ENCODE data around the gene CFAP300.

The CFAP300 gene

DNA sequence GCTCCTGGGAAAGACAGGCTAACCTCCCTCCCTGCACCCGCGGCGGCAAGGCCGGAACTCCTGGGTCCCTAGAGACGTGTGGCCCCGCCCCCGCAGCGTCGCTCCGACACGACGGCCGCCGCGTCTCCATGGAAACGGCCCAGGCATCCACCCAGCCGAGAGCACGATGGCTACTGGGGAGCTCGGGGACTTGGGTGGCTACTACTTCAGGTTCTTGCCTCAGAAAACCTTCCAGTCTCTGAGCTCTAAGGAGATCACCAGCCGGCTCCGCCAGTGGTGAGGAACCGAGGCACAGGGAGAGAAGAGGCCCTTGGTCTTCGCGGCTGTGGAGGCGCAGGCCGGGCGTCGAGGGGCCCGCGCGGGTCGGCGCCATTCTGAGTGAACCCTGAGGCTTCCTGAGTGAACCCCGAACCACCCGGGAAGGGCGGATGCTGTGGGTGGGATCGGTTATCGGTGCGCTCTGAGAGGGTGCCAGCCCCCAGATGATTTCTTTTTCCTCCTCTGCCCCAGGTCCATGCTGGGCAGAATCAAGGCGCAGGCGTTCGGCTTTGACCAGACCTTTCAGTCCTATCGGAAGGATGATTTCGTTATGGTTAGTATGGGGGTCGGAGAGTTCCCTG is at the start of gene CFAP300:
TSS of gene CFAP300 (plus strand) at position 133 of the 620 bp plus-strand sequence. CDS start at position 167, 34 bp downstream.
- peak within 1 kb of the TSS; percentile 79 for H3K4me3 ChIP-seq
- no peaks in the 10 kb centered on the region for H3K36me3 ChIP-seq (ENCODE audit: insufficient read depth, low read length)
- no peaks in the 10 kb centered on the region for H3K9me3 ChIP-seq (ENCODE audit: low read depth, low read length)
- no peak for TF ChIP-seq FOXP2 (optimal IDR thresholded peaks at IDR 0.05; ENCODE audit: control extremely low read depth, extremely low read length, insufficient read depth)
- no peak for TF ChIP-seq EZH2 (IDR thresholded peaks at IDR 0.05)
- TF ChIP-seq POLR2AphosphoS5 (IDR thresholded peaks at IDR 0.05; ENCODE audit: borderline replicate concordance, low read depth, low read length): 0 out of 2 replicates have a peak, but pooled peaks have one; percentile 17
- peak within 1 kb of the TSS; percentile 65 for H3K9ac ChIP-seq (ENCODE audit: insufficient read length)
- peak within 1 kb of the TSS; percentile 53; the same call in 1 of the 2 replicates for H3K27ac ChIP-seq
- DNase-seq (ENCODE audit: low read depth, low spot score): no peak

DNA sequence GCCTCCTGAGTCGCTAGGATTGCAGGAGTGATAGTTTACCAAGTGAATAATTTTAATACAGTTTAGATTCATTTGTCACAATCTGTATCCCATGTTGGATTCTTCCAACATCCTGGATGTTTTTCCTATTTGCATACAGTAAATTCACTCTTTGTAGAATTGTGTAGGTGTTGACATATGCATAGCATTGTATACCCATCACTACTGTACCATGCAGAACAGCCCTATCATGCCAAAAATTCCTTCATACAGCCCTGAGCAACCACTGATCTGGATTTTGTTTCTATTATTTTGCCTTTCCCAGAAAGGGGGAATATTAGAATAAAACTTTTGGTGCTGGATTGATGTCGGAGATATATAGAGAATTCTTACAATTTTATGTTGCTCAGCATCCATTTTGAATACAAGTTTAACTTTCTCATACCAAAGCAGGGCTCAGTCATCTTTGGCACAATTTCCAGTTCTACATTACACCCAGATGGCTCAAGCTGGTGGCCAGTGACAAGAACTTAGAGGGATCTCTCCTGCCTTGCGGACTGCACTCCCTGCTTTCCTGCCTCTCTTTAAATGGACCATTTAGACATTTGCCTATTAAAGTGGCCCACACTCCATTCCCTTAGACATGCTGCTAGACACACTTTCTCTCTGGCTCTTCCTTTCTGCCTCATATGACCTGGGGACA is 45.4 kb upstream of the CFAP300 start:
- H3K9me3 ChIP-seq (ENCODE audit: low read depth, low read length): no peaks in the 10 kb centered on the region
- no peak overlapping the region for H3K4me3 ChIP-seq
- no peaks in the 10 kb centered on the region for H3K36me3 ChIP-seq (ENCODE audit: insufficient read depth, low read length)
- no peak for DNase-seq (ENCODE audit: low read depth, low spot score)
- TF ChIP-seq POLR2AphosphoS5 (IDR thresholded peaks at IDR 0.05; ENCODE audit: borderline replicate concordance, low read depth, low read length) (no peak), FOXP2 (optimal IDR thresholded peaks at IDR 0.05; ENCODE audit: control extremely low read depth, extremely low read length, insufficient read depth) (no peak), EZH2 (IDR thresholded peaks at IDR 0.05) (no peak)
- no peak overlapping the region for H3K9ac ChIP-seq (ENCODE audit: insufficient read length)
- no peak overlapping the region for H3K27ac ChIP-seq

DNA sequence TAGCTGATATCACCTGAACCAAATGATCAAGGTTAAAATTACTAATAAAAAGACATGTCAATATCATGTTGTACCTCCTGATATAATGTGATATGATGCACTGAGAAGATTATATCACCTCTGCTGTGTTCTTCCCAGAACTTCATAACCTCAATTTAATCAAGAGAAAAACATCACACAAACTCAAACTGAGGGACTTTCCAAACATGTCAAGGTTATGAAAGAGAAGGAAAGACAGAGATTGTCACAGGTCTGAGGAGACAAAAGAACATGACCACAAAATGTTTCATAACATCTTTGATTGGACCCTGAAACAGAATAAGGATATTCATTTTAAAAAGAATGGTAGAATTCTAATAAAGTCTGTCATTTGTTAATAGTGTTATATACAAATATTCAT is 43.0 kb upstream of the CFAP300 start:
- Histone ChIP-seq H3K4me3 (no peak overlapping the region), H3K9ac (ENCODE audit: insufficient read length) (no peak overlapping the region), H3K9me3 (ENCODE audit: low read depth, low read length) (no peaks in the 10 kb centered on the region), H3K36me3 (ENCODE audit: insufficient read depth, low read length) (no peaks in the 10 kb centered on the region), H3K27ac (no peak overlapping the region)
- TF ChIP-seq FOXP2 (optimal IDR thresholded peaks at IDR 0.05; ENCODE audit: control extremely low read depth, extremely low read length, insufficient read depth) (no peak), EZH2 (IDR thresholded peaks at IDR 0.05) (no peak), POLR2AphosphoS5 (IDR thresholded peaks at IDR 0.05; ENCODE audit: borderline replicate concordance, low read depth, low read length) (no peak)
- no peak for DNase-seq (ENCODE audit: low read depth, low spot score)

DNA sequence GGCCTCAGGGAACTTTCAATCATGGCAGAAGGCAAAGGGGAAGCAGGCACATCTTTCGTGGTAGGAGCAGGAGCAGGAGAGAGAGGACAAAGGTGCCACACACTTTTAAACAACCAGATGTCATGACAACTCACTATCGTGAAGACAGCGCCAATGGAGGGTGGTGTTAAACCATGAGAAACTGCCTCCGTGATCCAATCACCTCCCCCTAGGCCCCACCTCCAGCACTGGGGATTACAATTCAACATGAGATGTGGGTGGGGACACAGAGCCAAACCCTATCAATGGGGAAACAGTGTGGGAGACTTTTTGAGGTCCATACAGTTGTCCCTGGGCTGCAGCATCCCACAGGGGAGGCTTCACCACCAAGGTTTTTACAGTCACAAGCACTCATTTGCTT is 41.9 kb upstream of the CFAP300 start:
- TF ChIP-seq FOXP2 (optimal IDR thresholded peaks at IDR 0.05; ENCODE audit: control extremely low read depth, extremely low read length, insufficient read depth) (no peak), POLR2AphosphoS5 (IDR thresholded peaks at IDR 0.05; ENCODE audit: borderline replicate concordance, low read depth, low read length) (no peak), EZH2 (IDR thresholded peaks at IDR 0.05) (no peak)
- Histone ChIP-seq H3K9ac (ENCODE audit: insufficient read length) (no peak overlapping the region), H3K27ac (no peak overlapping the region), H3K9me3 (ENCODE audit: low read depth, low read length) (no peaks in the 10 kb centered on the region), H3K4me3 (no peak overlapping the region), H3K36me3 (ENCODE audit: insufficient read depth, low read length) (no peaks in the 10 kb centered on the region)
- no peak for DNase-seq (ENCODE audit: low read depth, low spot score)

DNA sequence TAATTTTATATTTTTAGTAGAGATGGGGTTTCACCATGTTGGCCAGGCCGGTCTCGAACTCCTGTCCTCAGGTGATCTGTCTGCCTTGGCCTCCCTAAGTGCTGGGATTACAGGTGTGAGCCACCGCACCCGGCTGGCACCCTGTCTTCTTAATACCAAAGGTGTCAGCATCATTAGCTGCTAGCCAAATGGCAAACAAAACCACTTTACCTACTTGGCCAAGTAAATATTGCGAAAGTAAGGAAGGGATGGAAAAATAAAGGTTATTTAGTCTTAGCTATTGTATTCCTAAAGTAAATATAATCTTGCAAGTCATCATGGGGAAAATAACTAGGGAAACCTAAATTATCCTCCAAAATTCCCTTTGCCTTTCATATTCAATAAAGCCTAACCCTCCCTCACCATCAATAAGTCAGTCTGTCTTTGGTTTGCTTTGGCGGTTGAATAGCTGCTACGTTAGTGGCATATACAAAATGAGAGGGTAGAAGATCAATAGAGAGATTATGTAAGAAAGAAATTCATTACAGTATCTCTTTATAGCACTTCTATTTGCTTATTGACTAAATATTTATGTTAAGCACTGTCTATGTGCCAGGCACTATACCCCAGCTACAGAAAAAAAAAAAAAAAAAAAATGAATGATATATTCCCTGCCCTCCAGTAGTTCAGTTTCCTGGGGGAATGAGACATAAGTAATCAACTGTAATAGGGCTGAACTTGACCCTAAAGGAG is 40.2 kb upstream of the CFAP300 start:
- Histone ChIP-seq H3K9me3 (ENCODE audit: low read depth, low read length) (no peaks in the 10 kb centered on the region), H3K27ac (no peak overlapping the region), H3K36me3 (ENCODE audit: insufficient read depth, low read length) (no peaks in the 10 kb centered on the region), H3K9ac (ENCODE audit: insufficient read length) (no peak overlapping the region), H3K4me3 (no peak overlapping the region)
- no peak for DNase-seq (ENCODE audit: low read depth, low spot score)
- TF ChIP-seq FOXP2 (optimal IDR thresholded peaks at IDR 0.05; ENCODE audit: control extremely low read depth, extremely low read length, insufficient read depth): no peak
- TF ChIP-seq POLR2AphosphoS5 (IDR thresholded peaks at IDR 0.05; ENCODE audit: borderline replicate concordance, low read depth, low read length): no peak
- no peak for TF ChIP-seq EZH2 (IDR thresholded peaks at IDR 0.05)

DNA sequence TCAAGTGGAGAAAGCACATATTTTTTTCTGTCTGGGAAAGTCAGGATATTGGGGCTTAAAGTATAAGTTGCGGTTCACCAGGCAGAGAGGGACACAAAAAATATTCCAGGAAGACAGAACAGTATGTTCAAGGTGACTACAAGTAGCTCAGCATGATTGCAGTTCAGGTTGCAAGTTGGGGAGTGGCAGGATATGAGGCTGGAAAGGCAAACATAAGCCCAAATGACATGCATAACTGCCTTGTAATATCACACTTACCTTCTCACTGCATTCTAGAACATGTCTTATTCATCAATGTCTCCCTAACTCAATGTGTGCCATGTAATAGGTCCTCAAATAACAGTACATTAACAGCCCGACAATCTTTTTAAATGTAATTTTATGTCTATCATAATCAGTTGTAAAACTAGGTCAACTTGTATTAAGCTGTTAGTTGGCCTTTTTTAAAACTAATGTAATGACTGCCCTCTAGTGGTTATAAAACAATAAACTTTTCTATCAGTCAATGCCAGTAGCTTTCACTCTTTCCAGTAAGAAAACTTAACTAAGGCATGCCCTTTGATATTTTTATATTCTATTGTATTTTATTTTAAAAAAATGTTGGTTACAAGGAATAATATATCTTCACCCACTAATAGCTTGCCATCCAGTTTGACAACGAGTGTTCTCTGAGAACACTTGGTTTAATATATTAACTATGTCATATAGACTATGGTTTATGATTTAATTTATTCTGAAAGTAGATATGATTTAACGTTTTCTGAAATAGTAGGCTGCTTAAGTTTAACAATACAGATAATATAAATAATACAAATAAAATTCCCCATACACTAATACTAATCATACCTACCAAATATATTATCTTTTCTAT is 39.4 kb upstream of the CFAP300 start:
- no peak overlapping the region for H3K27ac ChIP-seq
- no peaks in the 10 kb centered on the region for H3K9me3 ChIP-seq (ENCODE audit: low read depth, low read length)
- no peak overlapping the region for H3K4me3 ChIP-seq
- H3K9ac ChIP-seq (ENCODE audit: insufficient read length): no peak overlapping the region
- no peaks in the 10 kb centered on the region for H3K36me3 ChIP-seq (ENCODE audit: insufficient read depth, low read length)
- TF ChIP-seq POLR2AphosphoS5 (IDR thresholded peaks at IDR 0.05; ENCODE audit: borderline replicate concordance, low read depth, low read length) (no peak), EZH2 (IDR thresholded peaks at IDR 0.05) (no peak), FOXP2 (optimal IDR thresholded peaks at IDR 0.05; ENCODE audit: control extremely low read depth, extremely low read length, insufficient read depth) (no peak)
- DNase-seq (ENCODE audit: low read depth, low spot score): no peak

DNA sequence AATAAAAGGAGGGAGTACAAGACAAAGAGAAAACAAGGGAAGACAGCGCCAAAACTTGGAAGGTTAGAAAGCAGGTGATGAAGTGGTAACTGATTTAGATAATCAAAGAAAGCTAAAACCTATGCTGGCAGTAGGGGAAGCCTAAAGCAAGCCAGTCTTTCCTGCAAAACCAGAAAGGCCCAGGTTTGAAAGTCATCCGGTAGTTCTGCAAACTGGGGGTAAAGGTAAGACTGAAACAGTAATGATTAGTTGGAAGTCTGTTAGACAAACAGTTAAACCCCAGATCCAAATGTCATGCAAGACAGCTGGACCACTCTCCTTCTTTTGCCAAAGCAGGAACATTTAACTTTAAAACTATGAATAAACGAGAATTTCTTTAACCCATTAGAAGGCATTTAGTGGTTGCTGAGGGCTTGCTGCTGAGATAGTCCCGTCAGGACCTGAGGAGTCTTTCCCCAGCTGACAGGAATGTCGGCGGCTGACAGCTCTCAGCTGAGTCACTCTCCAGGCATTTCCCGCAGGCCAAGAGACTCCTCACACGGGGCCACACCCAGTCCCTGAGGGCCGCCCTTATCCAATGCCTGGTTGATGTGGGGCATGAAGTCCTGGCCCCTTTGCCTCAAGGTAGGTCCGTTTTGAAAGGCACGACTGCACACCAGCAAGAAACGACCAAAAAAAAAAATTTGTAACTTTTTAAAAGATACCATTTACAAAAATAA is 36.3 kb upstream of the CFAP300 start:
- no peak for DNase-seq (ENCODE audit: low read depth, low spot score)
- no peak for TF ChIP-seq EZH2 (IDR thresholded peaks at IDR 0.05)
- no peak for TF ChIP-seq POLR2AphosphoS5 (IDR thresholded peaks at IDR 0.05; ENCODE audit: borderline replicate concordance, low read depth, low read length)
- TF ChIP-seq FOXP2 (optimal IDR thresholded peaks at IDR 0.05; ENCODE audit: control extremely low read depth, extremely low read length, insufficient read depth): no peak
- H3K36me3 ChIP-seq (ENCODE audit: insufficient read depth, low read length): no peaks in the 10 kb centered on the region
- H3K9me3 ChIP-seq (ENCODE audit: low read depth, low read length): no peaks in the 10 kb centered on the region
- peak overlapping the region; percentile 24; the same call in 1 of the 2 replicates for H3K4me3 ChIP-seq
- H3K27ac ChIP-seq: no peak overlapping the region
- H3K9ac ChIP-seq (ENCODE audit: insufficient read length): no peak overlapping the region
